Effector CD8-positive, alpha-beta T cell (primary cell): ENCODE data around the gene LCTL.
"Not testable (repeated sequence)": the region's sequence is repeated elsewhere in the genome, so short reads cannot be mapped to it uniquely, and the experiment has no call there.

Experiments used
- DNase-seq: peaks from one replicate; lab custom pipeline; 2025; lab: John Stamatoyannopoulos, UW

Gene LCTL

DNA sequence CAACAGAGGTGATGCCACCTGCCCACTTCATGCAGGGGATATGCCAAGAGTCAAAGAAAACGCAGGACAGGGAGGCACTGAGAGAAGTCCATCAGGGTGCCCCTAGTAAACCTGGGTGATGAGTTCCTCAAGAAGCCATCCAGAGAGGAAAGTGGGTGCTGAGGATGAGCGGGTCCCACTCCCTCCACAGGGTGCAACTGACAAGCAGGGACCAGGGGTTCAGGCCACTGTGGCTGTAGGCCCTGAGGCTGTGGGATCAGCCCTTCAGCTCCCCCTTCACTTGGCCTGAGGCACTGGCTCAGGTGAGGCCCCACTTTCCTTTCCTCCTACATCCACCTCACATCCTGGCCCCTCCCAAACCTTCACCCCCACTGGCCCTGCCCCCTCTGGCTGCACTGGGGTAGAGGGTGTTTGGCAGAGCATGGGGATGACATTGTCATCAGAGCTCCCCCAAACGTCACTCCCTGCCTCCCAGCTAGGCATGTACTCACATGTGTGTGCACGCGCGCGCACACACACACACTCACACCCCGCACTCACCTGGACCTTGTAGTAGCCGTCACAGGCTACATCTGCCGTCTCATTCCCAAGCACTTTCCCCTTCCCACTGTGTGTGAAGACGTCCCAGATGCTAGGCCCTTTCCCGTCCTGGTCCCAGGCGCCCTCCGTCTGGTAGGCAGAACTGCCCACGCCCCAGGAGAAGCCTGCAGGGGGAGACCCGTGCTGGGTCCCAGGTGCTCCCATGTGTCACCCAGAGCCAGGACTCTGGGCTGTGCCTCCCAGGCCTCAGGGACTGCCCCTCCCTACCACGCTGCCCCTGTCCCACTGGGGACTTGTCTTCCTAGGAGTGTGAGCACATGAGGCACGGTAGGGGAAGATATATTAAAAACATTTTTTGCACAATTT, 1.4 kb downstream of the LCTL start:
- DNase-seq, result no peak

DNA sequence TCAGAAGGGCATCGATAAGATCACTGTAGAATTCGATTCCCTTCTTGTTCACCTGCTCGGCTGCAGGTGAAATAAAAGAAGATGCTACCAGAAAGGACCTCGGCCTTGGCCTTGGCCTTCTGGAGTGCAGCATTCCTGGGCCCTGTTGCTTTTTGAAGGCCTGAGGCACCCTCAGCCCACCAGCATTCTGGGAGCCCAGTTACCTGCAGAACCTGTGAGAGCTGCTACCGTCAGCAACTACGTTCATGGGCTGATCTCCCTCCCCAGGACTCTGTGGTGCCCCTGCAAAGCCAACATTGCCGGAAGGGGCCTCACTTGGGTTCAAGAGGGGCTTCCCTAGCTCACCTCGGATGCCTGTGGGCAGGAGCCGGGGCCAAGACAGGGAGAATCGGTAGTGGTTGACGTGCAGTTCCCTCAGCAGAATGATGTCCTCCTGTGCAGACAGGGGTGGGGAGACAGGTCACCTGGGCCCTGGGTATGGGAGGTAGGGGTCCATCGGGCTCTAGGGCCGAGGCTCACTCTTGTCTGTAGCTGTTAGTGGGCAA, 2.2 kb downstream of the LCTL start:
- no peak for DNase-seq

DNA sequence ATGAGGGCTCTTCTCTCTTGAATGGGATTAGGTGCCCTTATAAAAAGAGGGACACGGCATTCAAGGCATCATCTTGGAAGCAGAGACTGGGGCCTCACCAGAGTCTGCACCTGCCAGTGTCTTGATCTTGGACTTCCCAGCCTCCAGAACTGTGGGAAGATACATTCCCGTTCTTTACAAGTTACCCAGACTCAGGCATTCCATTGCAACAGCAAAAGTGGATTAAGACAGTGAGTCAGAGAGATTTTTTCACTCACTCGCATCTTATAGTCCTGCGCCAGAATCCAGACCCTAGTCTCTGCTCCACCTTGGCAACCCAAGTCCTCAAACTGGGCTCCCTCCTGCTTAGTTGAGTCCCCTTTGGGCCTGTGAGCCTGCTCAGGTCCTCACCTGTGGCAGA, 2.7 kb downstream of the LCTL start:
- no peak for DNase-seq

DNA sequence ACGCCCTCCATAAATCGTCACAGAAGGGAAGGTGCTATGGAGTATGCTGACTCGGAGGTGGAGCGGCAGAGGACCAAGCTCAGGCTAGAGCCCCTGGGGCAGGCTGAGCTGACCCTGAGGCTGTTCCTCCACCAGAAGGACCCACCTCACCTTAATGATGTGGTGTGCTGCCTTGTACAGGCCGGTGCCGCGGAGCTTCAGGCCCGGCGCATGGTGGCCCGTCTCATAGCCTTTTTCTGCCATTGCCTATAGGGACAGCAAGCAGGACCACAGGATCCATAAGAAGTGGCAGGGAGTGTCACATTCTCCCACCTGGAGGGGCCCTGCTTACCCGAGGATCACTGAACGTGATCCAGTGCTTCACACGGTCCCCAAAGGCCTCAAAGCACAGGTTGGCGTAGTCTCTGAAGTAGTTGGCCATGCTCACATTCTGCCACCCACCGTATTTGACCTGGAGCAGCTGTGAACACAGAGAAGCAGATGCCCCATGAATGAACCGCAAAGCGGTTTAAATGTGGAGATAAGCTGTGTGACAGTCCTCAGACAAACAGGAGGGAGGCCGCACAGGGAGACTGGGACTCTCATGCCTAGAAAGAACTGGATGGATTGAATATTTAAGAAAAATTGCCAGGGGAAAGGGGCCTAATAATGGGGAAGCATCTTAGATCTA, 4.8 kb downstream of the LCTL start:
- DNase-seq, result no peak

DNA sequence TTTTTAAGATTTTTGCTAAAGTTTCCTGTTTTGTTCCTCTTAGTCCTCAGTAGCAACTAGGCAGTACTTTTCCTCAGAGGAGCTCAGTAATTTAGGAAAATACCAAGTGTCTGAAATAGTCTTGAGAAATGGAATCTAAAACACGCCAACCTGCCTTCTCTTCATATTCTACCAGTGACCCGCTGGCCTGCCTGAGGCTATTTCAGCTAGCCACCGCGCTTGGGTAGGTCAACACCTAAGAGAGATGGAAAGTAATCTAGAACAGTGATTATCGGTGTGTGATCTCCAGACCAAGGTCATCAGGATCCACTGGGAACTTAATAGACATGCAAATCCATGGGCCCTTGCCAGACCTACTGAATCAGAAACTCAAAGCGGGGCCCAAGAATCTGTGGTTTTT, 7.5 kb downstream of the LCTL start:
- no peak for DNase-seq

DNA sequence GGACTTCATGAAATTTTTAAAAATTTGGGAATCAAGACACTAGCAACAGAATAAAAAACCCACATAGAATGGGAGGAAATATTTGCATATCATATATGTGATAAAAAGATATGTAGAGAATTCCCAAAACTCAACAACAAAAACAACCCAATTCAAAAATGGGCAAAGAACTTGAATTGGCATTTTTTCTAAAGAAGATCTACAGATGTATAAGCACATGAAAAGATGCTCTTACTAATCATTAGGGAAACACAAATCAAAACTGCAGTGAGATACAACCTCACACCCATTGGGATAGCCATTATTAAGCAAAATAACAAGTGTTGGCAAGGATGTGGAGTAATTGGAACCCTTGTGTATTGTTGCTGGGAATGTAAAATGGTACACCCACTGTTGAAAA, 10.1 kb downstream of the LCTL start:
- DNase-seq, result no peak

DNA sequence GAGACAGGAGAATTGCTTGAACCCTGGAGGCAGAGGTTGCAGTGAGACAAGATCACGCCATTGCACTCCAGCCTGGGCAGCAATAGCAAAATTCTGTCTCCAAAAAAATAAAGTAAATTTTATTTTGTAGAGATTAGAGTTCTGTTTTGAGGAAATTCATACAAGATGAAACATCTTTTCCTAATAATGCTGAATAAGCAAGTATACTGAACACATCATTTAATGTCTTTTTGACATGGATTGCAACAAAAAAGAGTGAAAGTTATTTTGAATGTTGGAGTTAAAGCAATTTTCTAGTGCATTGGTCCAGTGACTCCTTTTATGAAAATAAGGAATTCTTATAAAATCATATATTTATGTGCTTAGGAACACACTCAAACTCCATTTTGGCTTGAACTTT, 20.5 kb downstream of the LCTL start:
- no peak for DNase-seq

DNA sequence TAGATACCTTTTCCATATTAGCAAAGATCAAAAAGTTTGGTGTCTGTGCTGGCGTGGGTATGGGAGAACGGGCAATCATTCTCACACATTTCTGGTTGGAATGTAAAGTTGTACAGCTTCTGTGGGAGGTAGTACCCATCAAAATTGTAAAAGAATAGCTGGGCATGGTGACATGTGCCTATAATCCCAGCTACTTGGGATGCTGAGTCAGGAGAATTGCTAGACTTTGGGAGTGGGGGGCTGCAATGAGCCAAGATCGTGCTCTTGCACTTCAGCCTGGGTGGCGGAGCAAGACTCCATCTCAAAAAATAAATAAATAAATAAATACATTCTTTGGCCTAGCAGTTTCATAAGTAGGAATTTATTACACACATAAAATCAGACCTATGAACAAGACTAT, 22.9 kb downstream of the LCTL start:
- no peak for DNase-seq

DNA sequence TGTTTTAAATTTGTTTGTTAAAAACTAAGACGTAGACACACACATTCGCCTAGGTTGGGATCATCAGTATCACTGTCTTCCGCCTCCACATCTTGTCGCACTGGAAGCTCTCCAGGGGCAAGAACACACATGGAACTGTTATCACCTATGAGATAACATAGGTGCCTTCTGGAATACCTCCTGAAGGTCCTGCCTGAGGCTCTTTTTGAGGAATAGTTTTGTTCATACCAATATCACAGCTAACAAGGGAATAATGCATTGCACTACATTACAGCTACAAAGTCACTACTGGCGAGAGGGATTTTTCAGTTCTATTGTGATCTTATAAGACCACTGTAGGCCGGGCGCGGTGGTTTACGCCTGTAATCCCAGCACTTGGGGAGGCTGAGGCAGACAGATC, 30.7 kb downstream of the LCTL start:
- DNase-seq, result no peak

DNA sequence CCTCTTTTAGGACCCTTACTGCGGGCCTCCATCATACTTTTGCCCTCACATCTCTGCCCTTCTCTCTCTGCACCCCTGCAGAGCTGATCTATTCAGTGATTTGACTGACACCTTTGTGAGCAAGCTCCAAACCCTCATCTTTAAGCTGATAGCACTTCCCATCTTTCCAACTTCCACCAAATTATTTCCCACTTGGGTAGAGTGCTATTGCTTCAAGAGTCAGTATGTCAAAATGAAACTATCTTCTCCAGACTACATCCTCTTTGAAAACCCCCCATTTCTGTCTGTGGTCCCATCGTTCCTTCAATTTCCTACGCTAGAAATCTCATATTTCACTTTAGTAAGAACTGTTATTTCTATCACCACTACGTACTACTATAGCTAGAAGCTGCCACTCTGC, 41.0 kb downstream of the LCTL start:
- no peak for DNase-seq

DNA sequence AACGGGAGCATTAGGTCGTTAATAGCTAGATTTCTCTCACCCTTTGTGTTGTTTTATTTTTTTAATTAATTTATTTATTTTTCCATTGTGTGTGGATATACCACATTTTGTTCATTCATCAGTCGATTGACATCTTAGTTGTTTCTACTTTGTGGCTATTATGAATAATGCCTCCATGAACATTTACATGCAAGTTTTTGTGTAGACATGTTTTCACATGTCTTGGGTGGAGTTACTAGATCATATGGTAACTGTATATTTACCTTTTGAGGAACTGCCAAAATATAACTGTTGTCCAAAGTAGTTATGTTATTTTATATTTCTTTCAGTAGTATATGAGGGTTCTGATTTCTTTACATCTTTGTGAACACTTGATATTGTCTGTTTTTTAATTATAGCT, 41.9 kb downstream of the LCTL start:
- no peak for DNase-seq

DNA sequence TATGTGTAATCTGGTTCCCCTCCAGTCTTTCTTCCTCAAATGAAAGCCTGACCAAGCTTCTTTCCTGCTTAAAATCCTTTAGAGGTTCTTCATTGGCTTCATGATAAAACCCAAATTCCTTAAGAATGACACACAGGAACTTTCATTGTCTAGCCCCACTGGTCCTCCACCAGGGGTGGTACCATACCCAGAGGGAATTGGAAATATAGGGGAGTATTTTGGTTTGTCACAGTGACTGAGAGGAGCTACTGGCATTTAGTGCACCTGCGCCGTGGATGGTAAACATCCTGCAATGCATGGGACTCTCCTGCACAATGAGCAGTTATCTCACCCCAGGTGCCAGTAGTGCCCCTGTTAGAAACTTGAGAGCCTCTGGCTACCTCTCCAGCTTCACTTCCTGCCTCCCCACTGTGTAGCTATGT, 49.9 kb downstream of the LCTL start:
- DNase-seq, result no peak

DNA sequence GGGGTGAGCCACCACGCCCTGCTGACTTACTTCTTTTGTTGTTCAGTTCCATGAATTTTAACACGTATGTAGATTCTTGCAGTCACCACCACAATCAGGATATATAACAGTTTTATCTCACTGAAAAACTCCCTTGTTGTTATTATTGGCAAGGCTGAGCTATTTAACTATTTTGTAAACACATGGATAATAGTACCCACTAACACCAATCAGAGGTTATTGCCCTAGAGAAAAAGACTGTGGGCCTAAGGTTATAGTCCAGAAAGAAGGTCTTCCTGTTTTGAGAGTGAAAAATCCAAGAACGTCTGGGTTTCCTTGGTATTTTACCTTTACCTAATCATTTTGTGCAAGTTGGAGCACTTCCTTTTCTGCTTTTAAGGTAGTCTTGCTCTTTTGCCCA, 51.2 kb downstream of the LCTL start:
- DNase-seq, result no peak

DNA sequence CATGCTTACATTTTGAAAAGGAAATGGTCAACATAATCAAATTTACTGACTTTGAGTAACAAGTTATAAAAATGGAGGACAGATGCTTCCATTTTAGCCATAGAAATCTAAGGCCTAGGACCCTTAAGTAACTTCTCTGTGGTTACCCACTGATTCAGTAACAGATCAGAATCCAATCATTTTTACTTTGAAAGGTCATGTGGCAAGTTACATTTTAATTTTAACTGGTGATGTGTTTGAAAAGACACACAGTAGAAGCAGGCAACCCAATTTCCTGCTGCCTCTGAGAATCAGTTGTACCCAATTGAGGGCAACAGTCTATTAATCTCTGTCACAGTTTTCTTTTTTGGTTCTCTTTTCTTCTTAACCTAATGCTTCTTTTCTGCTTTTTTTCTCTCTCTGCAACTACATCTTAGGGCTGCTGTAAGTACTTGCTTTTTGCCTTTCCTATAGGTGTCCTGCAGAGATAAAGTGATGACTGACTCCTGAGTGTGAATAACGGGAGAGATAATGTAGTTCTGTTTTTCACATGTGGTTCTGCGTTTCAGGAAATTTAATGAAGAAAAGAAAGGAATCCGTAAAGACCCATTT, 57.4 kb downstream of the LCTL start:
- DNase-seq, result no peak

DNA sequence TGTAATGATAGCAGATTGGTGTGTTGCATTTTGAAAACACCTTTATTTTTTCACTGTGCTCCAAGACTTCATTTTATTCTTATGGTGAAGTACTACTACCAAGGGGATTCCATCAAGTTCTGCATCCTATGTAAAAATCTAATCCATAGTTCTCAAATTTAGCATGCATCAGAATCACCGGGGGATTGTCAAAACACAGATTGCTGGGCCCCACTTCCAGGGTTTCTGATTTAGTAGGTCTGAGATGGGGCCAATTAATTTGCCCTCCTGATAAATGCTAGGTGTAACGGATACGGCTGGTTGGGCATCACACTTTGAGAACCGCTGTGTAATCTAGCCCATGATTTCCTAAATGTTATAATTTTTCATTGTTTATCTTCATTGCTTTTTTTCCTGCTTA, 60.0 kb downstream of the LCTL start:
- DNase-seq, result no peak

DNA sequence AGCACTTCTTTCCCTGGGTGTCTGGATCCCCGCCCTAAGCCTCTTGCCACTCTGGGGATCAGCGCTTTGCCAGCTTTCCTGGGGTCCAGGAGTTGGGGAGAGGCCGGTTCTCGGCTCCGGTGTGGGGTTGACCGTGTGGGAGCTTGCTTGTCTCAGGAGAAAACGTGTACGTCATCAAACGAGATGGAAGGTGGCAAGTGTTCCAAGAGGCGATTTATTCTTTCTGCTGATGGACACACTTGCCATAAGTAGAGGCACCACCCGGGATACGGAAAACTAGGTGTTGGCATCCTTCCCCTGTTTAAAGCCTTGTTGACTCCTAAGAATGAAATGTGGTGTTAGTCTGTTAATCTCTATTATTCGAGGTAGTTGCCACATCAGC, 60.4 kb downstream of the LCTL start:
- DNase-seq, result no peak

DNA sequence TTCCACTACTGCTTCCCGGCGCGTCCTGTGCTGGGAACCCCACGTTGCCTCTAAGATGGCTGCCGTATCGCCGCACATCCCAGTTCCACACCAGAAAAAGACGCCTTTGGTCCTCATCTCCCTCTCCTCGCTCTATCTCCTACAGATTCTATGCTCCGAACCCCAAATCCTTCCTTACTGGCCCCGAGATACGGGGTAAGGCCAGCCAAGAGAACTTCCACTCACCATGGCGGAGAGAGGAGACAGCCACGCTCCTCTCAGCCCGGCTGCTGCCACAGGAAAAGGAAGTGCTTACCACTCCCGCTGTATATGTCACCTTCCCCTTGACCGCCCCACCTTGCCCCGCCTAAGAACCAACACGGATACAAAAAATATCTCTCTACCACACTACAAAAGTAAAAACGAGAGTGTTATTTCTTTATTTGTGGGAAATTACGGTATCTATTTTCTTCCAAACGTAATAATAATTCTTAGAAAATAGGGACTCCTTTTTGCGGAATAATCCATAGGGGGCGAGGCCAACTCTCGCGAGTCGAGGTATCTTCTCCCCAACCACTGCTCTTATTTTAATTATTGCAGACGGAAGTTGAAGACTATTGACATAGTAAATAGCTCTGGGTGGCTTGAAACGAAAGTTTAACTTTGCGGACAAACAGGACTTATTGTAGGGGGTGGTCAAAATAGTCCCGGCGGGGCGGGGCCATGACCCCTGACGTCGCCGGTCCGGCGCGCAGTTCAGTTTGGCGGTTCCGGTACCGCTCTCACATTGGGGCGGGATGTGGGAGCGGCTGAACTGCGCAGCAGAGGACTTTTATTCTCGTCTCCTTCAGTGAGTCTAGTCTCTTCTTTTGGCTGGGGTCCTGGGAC, 61.0 kb downstream of the LCTL start, which contains the start of the genes RPL4 and ZWILCH:
RPL4 (minus strand) TSS at position 293 of the 867 bp plus-strand sequence; CDS start at position 228, 65 bp downstream.
ZWILCH (plus strand) TSS at position 764 of the 867 bp plus-strand sequence; CDS start at position 777, 13 bp downstream.
- peak; percentile 69 for DNase-seq

DNA sequence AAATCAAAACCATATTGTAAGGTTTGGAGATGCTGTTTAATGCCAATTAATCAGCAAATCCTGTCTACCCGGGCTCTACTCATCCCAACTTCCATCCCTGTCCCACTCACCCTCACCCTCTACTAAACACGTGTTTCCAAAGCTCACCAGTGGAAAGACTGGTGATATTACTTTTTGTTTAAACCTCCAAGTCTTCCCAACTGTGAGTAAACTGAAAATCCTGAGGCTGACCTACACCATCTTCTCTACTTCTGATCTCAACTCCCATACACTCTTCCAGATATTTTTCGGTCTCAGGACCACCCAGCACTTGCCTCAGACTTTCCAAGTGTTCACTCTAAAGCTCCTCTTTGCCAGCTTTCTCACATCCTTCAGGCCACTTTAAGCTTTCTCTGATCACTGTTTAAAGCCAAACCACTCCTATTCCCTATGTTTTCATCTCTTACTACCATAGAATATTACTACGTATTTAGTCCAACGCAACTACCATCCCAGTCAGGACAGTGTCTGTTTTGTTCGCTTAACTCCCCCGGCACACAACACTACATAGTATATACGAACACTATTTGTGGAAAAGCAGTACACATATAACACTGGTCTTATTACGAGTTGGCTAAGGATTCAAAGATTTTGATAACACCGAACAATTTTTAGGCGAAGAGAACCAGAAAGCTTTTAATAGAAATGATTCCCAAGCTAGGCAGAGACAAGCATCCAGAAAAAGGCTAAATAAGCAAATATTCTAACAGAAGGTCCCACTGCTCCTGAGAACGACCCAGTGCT, 61.8 kb downstream of the LCTL start:
- DNase-seq, result no peak

DNA sequence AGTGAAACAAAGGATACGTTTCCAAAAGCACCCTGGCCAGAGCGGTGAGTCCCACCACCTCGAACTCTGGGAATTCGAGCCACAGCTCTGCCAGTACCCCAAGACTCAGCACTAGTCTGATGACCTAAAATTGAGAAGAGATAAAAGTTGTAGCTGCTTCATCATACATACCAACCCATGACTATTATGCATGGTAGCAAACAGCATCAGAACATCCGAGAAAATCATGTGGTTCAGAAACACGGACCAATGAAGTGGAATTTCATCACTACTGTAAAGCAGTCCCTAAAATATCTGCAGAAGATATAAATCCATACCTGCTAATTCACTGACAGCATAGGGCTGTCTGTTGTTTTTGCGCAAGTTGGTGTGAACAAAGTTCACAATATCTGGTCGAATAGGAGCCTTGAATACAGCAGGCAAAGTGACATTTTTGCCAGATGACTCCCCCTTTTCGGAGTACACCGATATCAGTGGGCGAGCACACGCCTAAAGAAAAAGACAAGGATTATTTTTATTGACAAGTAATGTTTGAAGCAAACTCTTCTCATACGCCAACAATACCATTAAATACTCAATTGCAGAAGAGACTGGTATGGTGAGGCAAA, 62.7 kb downstream of the LCTL start:
- not testable (repeated sequence) for DNase-seq

DNA sequence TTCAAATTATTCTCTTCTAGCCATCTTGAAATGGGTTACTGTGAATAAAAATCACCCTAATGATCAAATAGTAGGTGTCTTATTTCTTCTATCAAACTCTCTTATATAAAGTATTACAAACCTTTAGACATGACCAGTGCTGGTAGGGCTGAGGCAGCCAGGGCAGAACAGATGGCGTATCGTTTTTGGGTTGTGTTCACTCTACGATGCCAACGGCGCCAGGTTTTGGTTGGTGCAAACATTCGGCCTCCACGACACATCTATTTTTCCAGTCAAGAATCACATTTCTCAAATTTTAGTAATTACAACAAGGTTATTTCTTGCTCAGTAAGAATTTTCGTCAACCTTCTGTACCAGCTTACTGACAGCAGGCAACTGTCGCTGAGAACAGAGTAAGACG, 63.3 kb downstream of the LCTL start:
- DNase-seq, result no peak
